HCT116 (cell line): ENCODE results near the gene PHF21B. TPM values are rescaled to one million over a fixed set of nuclear protein-coding genes. Genes with fewer than 3 reads are reported as not detected.
"Not testable (repeated sequence)": the region's sequence is repeated elsewhere in the genome, so short reads cannot be mapped to it uniquely, and the experiment has no call there.

ENCODE experiments used
- ATAC-seq: fragments of 200-7000 bp; cut with Tn5 transposase; 2 replicates; pipeline ENCODE4 v1.9.1; 2020; ENCODE audit warnings: mild to moderate bottlenecking, moderate library complexity
- BruUV-seq: library from RNA; stranded (reverse); fragments of 400-500 nt; replicated peaks from 2 replicates; lab custom pipeline; 2021; lab: Mats Ljungman, UMichigan
- CTCF ChIA-PET: fragments of 300-600 bp; sonication (Branson Sonifier 250); formaldehyde crosslinking; loops from one replicate; lab custom pipeline; 2021; ENCODE audit warnings: antibody characterized with exemption; lab: Charles Lee
- POLR2A ChIA-PET: fragments of 300-600, 350-600 bp; sonication (Branson Sonifier 250); formaldehyde crosslinking; loops from one replicate; lab custom pipeline; 2021; ENCODE audit warnings: antibody characterized with exemption; lab: Charles Lee
- RAD21 ChIA-PET, 2 experiments: fragments of 300-600 bp; sonication (Branson Sonifier 250); formaldehyde crosslinking; loops; one replicate each; lab custom pipeline; 2023; ENCODE audit warnings: low total read pairs in 2 of 2; ENCODE audit not compliant: uncharacterized antibody in 2 of 2, unreplicated experiment in 2 of 2, low non-redundant PET in 1 of 2; lab: Charles Lee
- DNase-seq: peaks from one replicate; pipeline ENCODE4 v3.0.0-alpha.2; 2010; ENCODE audit warnings: low read depth, low spot score
- H2AFZ ChIP-seq: fragments of 200-600 bp; shearing (Covaris generic), sonication (generic); 2 replicates; pipeline ENCODE4 v1.6.1; 2017; ENCODE audit warnings: low read depth, mixed run types, mixed read lengths, antibody characterized with exemption, low read length; ENCODE audit not compliant: poor library complexity, severe bottlenecking
- H3K27ac ChIP-seq: 2 replicates; pipeline ENCODE4 v1.5.1; 2012; ENCODE audit warnings: low read depth, low read length
- H3K27me3 ChIP-seq: fragments of 200-600 bp; sonication (generic); 2 replicates; pipeline ENCODE4 v1.6.1; 2016; ENCODE audit warnings: mixed run types, low read length, mixed read lengths; ENCODE audit not compliant: insufficient read depth
- H3K36me3 ChIP-seq, 2 experiments: fragments of 200-500 bp in 1 of 2; fragments of 200-600 bp in 1 of 2; sonication (Bioruptor generic) in 1 of 2; sonication (generic) in 1 of 2; 2 replicates each; pipeline versions ENCODE4 v1.5.1 to v1.6.1; 2014 to 2016; ENCODE audit warnings: low read length in 2 of 2, inconsistent platforms in 1 of 2, mixed read lengths in 1 of 2, mixed run types in 1 of 2; ENCODE audit not compliant: insufficient read depth in 2 of 2, control insufficient read depth in 1 of 2
- H3K4me1 ChIP-seq, 2 experiments: fragments of 200-600 bp in 1 of 2; sonication (generic) in 1 of 2; 2 replicates each; pipeline versions ENCODE4 v1.5.1 to v1.6.1; 2012 to 2017; ENCODE audit warnings: low read length in 2 of 2, inconsistent platforms in 1 of 2, mild to moderate bottlenecking in 1 of 2, mixed read lengths in 1 of 2, mixed run types in 1 of 2, moderate library complexity in 1 of 2; ENCODE audit not compliant: insufficient read depth in 2 of 2, control insufficient read depth in 1 of 2
- H3K4me2 ChIP-seq: fragments of 200-600 bp; sonication (generic); 2 replicates; pipeline ENCODE4 v1.6.1; 2017; ENCODE audit warnings: mixed run types, low read length, mixed read lengths
- H3K4me3 ChIP-seq, 2 experiments: fragments of 200-600 bp in 1 of 2; sonication (generic) in 1 of 2; replicated peaks in 1 of 2; 2 replicates each; pipeline ENCODE4 v1.5.1; 2011 to 2016; ENCODE audit warnings: low read length in 2 of 2, control low read depth in 1 of 2, low read depth in 1 of 2, mild to moderate bottlenecking in 1 of 2, mixed read lengths in 1 of 2, mixed run types in 1 of 2
- H3K79me2 ChIP-seq: fragments of 200-600 bp; sonication (generic); 2 replicates; pipeline ENCODE4 v1.6.1; 2017; ENCODE audit warnings: mild to moderate bottlenecking, mixed run types, low read length, moderate library complexity, mixed read lengths; ENCODE audit not compliant: insufficient read depth
- H3K9ac ChIP-seq: fragments of 200-600 bp; sonication (generic); 2 replicates; pipeline ENCODE4 v1.6.1; 2016; ENCODE audit warnings: low read length, mixed read lengths
- H3K9me2 ChIP-seq: fragments of 200-600 bp; sonication (generic), shearing (Covaris generic); 2 replicates; pipeline ENCODE4 v1.6.1; 2017; ENCODE audit warnings: mixed run types, mild to moderate bottlenecking, moderate library complexity; ENCODE audit not compliant: insufficient read depth
- H3K9me3 ChIP-seq, 2 experiments: fragments of 200-500 bp in 1 of 2; fragments of 200-600 bp in 1 of 2; sonication (Bioruptor generic) in 1 of 2; sonication (generic) in 1 of 2; 2 replicates each; pipeline ENCODE4 v1.6.1; 2014 to 2017; ENCODE audit warnings: low read length in 2 of 2, mixed read lengths in 2 of 2, inconsistent platforms in 1 of 2, low read depth in 1 of 2, mild to moderate bottlenecking in 1 of 2, mixed run types in 1 of 2, moderate library complexity in 1 of 2; ENCODE audit not compliant: control insufficient read depth in 1 of 2, insufficient read depth in 1 of 2
- H4K20me1 ChIP-seq: fragments of 200-600 bp; sonication (generic), shearing (Covaris generic); 2 replicates; pipeline ENCODE4 v1.6.1; 2017; ENCODE audit warnings: mixed run types, mild to moderate bottlenecking, moderate library complexity; ENCODE audit not compliant: insufficient read depth
- EZH2phosphoT487 ChIP-seq: fragments of 200-600 bp; IDR thresholded peaks from 2 replicates; pipeline ENCODE4 v1.6.1; 2018; ENCODE audit warnings: antibody characterized with exemption, borderline replicate concordance
- JUND ChIP-seq: IDR thresholded peaks from 2 replicates; pipeline ENCODE4 v1.6.1; 2012
- RAD21 ChIP-seq: IDR thresholded peaks from 2 replicates; pipeline ENCODE4 v1.6.1; 2012; ENCODE audit warnings: low read depth, mild to moderate bottlenecking
- SIN3A ChIP-seq: IDR thresholded peaks from 2 replicates; pipeline ENCODE4 v1.6.1; 2012; ENCODE audit warnings: low read depth
- YY1 ChIP-seq: IDR thresholded peaks from 2 replicates; pipeline ENCODE4 v1.6.1; 2011; ENCODE audit warnings: low read length, low read depth, moderate library complexity, mild to moderate bottlenecking; ENCODE audit not compliant: insufficient replicate concordance; ENCODE audit errors: extremely low read depth
- ZNF274 ChIP-seq: fragments of 200-500 bp; sonication (Bioruptor generic); IDR thresholded peaks from 2 replicates; pipeline ENCODE4 v1.6.1; 2014; ENCODE audit warnings: mild to moderate bottlenecking, low read depth, low read length, inconsistent platforms
- intact Hi-C: fragments of 100-400 bp; cut with micrococcal nuclease; formaldehyde crosslinking; loops from 2 replicates; pipeline ENCODE4 v1.10.0; 2022
- total RNA-seq: library from RNA; stranded (reverse); gene quantifications from one replicate; pipeline ENCODE4 v1.2.1, GENCODE V29; 2021; ENCODE audit not compliant: unreplicated experiment
- TF ChIP-seq, protein P1 (sequence below), 3 experiments: fragments of 200-600 bp in 1 of 3; sonication (generic) in 1 of 3; IDR thresholded peaks in 2 of 3; conservative IDR thresholded peaks in 1 of 3; 2 replicates each; pipeline ENCODE4 v1.5.1; 2012 to 2017; ENCODE audit warnings: low read depth in 2 of 3, low read length in 2 of 3, antibody characterized with exemption in 1 of 3, borderline replicate concordance in 1 of 3, control low read depth in 1 of 3, mild to moderate bottlenecking in 1 of 3, mixed read lengths in 1 of 3, mixed run types in 1 of 3, moderate library complexity in 1 of 3; ENCODE audit not compliant: insufficient read depth in 1 of 3

Gene PHF21B
- total RNA-seq, 1 experiment from 2014 or later, result not detected

DNA sequence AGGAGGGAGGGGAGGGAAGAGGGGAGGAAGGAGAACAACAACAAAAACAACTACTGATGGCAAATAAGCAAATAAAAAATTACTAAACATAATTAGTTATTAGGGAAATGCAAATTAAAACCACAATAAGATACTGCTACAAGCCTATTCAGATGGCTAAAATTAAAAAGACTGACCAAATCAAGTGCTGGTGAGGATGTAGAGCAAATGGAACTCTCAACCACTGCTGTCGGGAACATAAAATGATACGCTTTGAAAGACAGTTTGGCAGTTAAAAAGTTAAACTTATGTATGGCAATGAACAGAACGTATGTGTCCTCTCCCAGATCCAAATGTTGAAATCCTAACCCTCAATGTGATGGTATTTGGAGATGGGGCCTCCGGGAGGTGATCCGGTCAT lies 85.7 kb downstream of the PHF21B start:
- Histone ChIP-seq H4K20me1 (no peaks in the 10 kb centered on the region), H3K27me3 (no peaks in the 10 kb centered on the region), H3K4me1 (no peaks in the 10 kb centered on the region), H3K4me3 (no peak overlapping the region), H3K9ac (no peak overlapping the region), H3K4me2 (no peak overlapping the region), H3K36me3 (no peaks in the 10 kb centered on the region), H3K79me2 (no peaks in the 10 kb centered on the region), H2AFZ (no peak overlapping the region), H3K9me3 (0 out of 4 replicates have a peak, but pooled peaks cover 0 to 3% of the 10 kb centered on the region in 2 experiments), H3K9me2 (no peaks in the 10 kb centered on the region), H3K27ac (no peak overlapping the region)
- no peak for ATAC-seq
- intact Hi-C loops, result no loop called here
- DNase-seq, result no peak
- TF ChIP-seq SIN3A (no peak), YY1 (no peak), JUND (no peak), ZNF274 (no peak), EZH2phosphoT487 (no peak), RAD21 (no peak)
- TF ChIP-seq, protein P1, sequence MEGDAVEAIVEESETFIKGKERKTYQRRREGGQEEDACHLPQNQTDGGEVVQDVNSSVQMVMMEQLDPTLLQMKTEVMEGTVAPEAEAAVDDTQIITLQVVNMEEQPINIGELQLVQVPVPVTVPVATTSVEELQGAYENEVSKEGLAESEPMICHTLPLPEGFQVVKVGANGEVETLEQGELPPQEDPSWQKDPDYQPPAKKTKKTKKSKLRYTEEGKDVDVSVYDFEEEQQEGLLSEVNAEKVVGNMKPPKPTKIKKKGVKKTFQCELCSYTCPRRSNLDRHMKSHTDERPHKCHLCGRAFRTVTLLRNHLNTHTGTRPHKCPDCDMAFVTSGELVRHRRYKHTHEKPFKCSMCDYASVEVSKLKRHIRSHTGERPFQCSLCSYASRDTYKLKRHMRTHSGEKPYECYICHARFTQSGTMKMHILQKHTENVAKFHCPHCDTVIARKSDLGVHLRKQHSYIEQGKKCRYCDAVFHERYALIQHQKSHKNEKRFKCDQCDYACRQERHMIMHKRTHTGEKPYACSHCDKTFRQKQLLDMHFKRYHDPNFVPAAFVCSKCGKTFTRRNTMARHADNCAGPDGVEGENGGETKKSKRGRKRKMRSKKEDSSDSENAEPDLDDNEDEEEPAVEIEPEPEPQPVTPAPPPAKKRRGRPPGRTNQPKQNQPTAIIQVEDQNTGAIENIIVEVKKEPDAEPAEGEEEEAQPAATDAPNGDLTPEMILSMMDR (IDR thresholded peaks at IDR 0.05 in 2 of 3, conservative IDR thresholded peaks at IDR 0.05 in 1 of 3; ENCODE audit: borderline replicate concordance in 1 of 3, insufficient read depth in 1 of 3, low read depth in 2 of 3, low read length in 2 of 3), result no peak
- CTCF ChIA-PET, result no interaction called here
- RAD21 ChIA-PET, result no interaction called here
- POLR2A ChIA-PET, result no interaction called here
- BruUV-seq, result no TSS peak

DNA sequence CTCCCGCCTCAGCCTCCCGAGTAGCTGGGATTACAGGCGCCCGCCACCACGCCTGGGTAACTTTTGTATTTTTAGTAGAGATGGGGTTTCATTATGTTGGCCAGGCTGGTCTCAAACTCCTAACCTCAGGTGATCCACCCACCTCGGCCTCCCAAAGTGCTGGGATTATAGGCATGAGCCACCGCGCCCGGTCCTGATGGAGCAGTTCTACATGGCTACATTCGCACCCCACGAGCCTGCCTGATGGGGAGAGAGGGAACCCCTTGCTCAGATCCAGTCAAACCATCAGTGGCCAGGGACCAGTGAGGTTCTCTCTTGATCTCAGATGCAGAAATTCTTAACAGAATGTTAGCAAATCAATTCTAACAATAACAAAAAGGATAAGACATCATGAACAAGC lies 88.0 kb downstream of the PHF21B start:
- DNase-seq, H3K36me3 ChIP-seq, H3K4me3 ChIP-seq, H3K4me2 ChIP-seq, intact Hi-C loops, H3K79me2 ChIP-seq, H3K27ac ChIP-seq, H4K20me1 ChIP-seq, H3K9ac ChIP-seq, H3K9me2 ChIP-seq, H3K9me3 ChIP-seq, BruUV-seq, POLR2A ChIA-PET, H3K27me3 ChIP-seq, ATAC-seq, H2AFZ ChIP-seq, H3K4me1 ChIP-seq, CTCF ChIA-PET: not testable (repeated sequence)
- RAD21 ChIA-PET, result interaction anchor here in 1 of 2 experiments (0.6 kb wide), 1 partner anchor 93 kb away, joined by 3 read pairs; no protein-coding TSS in a partner anchor
